ENCODE results near the gene LHPP.

The LHPP gene

GRCh38 chr10:124453960-124454610, 7.5 kb upstream of the LHPP start:
- Mint-ChIP-seq H3K4me1 (ENCODE audit: low read depth) (peaks cover 2% of the 10 kb centered on the region), H3K9me3 (no peaks in the 10 kb centered on the region), H3K36me3 (ENCODE audit: low read depth) (no peaks in the 10 kb centered on the region), H3K27me3 (peaks cover 88% of the 10 kb centered on the region), H3K4me3 (no peak overlapping the region), H3K27ac (no peak overlapping the region)
- intact Hi-C loops (cut with micrococcal nuclease): no loop called here

- no peaks in the 10 kb centered on the region for H3K4me1 Mint-ChIP-seq (ENCODE audit: low read depth)
- no peaks in the 10 kb centered on the region for H3K9me3 Mint-ChIP-seq
- intact Hi-C loops (cut with micrococcal nuclease): no loop called here
- H3K27ac Mint-ChIP-seq: no peak overlapping the region
- H3K36me3 Mint-ChIP-seq (ENCODE audit: low read depth): no peaks in the 10 kb centered on the region
- peaks cover 77% of the 10 kb centered on the region for H3K27me3 Mint-ChIP-seq
- H3K4me3 Mint-ChIP-seq: no peak overlapping the region
Measured at GRCh38 chr10:124455441-124455840, 6.2 kb upstream of the LHPP start.

- H3K27ac Mint-ChIP-seq: no peak overlapping the region
- H3K4me1 Mint-ChIP-seq (ENCODE audit: low read depth): peaks cover 5% of the 10 kb centered on the region
- peaks cover 46% of the 10 kb centered on the region for H3K27me3 Mint-ChIP-seq
- H3K36me3 Mint-ChIP-seq (ENCODE audit: low read depth): no peaks in the 10 kb centered on the region
- no peak overlapping the region for H3K4me3 Mint-ChIP-seq
- H3K9me3 Mint-ChIP-seq: no peaks in the 10 kb centered on the region
- intact Hi-C loops (cut with micrococcal nuclease): no loop called here
Measured at GRCh38 chr10:124458473-124458872, 3.1 kb upstream of the LHPP start.

DNA sequence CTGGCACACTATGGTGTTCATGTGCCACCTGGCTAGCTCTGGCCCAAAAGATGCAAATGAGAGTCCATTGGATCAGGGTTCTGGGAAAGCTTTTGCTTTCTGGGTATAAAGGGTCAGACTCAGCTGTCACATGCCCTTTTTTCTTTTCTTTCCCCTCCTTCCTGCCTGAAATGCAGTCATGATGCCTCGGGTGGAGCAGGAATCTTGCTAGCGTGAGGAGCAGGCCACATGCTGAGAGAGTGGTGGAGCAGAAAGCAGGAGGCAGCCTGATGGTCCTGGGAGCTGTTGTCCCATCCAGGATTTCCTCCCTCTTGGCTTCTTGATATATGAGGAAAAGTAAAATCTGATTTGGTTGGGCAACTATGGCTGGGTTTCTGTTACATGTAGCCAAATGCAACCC, 2.7 kb upstream of the LHPP start:
- intact Hi-C loops (cut with micrococcal nuclease): no loop called here
- no peaks in the 10 kb centered on the region for H3K9me3 Mint-ChIP-seq

GRCh38 chr10:124459395-124459794, 2.2 kb upstream of the LHPP start:
- peaks cover 39% of the 10 kb centered on the region for H3K27me3 Mint-ChIP-seq
- peaks cover 7% of the 10 kb centered on the region for H3K4me1 Mint-ChIP-seq (ENCODE audit: low read depth)
- H3K27ac Mint-ChIP-seq: no peak overlapping the region
- H3K36me3 Mint-ChIP-seq (ENCODE audit: low read depth): no peaks in the 10 kb centered on the region
- no peaks in the 10 kb centered on the region for H3K9me3 Mint-ChIP-seq
- no peak overlapping the region for H3K4me3 Mint-ChIP-seq
- intact Hi-C loops (cut with micrococcal nuclease): no loop called here

More for the DNA sequence above, 2.7 kb upstream of the LHPP start:
- H3K27ac Mint-ChIP-seq: no peak overlapping the region
- peaks cover 42% of the 10 kb centered on the region for H3K27me3 Mint-ChIP-seq
- H3K36me3 Mint-ChIP-seq (ENCODE audit: low read depth): no peaks in the 10 kb centered on the region
- H3K4me3 Mint-ChIP-seq: no peak overlapping the region
- peaks cover 5% of the 10 kb centered on the region for H3K4me1 Mint-ChIP-seq (ENCODE audit: low read depth)

DNA sequence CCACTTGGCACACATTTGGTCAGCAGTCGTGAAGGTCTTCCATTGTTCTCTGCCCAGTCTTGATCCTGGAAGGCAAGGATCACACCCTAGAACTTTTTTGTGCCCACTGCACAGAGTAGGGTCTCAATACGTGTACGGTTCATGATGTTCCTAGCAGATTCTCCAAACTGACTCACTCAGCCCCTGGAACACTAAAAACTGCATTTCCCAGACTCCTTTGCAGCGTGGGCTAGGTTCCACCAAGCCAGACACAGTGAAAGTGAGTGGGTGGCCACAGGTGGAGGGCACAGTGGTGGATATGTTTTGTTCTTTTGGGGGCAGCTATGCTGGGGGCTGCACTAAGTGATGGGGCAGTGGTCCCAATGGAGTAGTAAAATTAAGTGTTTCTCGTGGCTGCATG, 1.5 kb upstream of the LHPP start:
- H3K4me3 Mint-ChIP-seq: no peak overlapping the region
- no peaks in the 10 kb centered on the region for H3K36me3 Mint-ChIP-seq (ENCODE audit: low read depth)
- H3K27me3 Mint-ChIP-seq: peaks cover 31% of the 10 kb centered on the region
- peaks cover 15% of the 10 kb centered on the region for H3K4me1 Mint-ChIP-seq (ENCODE audit: low read depth)
- intact Hi-C loops (cut with micrococcal nuclease): loop anchor here (5.0 kb wide), 1 partner anchor 43 kb away; the partner anchor contains the start of gene OAT
- H3K9me3 Mint-ChIP-seq: no peaks in the 10 kb centered on the region
- no peak overlapping the region for H3K27ac Mint-ChIP-seq

DNA sequence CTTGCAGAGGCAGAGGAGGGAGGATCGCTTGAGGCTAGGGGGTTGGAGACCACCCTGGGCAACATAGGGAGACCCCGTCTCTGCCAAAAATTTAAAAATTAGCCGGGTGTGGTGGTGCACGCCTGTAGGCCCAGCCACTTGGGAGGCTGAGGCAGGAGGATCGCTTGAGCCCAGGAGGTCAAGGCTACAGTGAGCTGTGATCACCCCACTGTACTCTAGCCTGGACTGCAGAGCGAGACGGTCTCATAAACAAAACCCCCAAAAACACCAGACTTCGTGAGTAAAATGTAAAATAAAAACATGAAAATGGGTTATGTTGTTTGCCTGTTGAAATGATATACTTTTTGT, 699 bp downstream of the LHPP start:
- Mint-ChIP-seq H3K9me3 (no peaks in the 10 kb centered on the region), H3K27ac (peak overlapping the region; percentile 87), H3K36me3 (ENCODE audit: low read depth) (no peaks in the 10 kb centered on the region), H3K4me3 (peak overlapping the region; percentile 82), H3K4me1 (ENCODE audit: low read depth) (peaks cover 21% of the 10 kb centered on the region), H3K27me3 (peaks cover 11% of the 10 kb centered on the region)
- intact Hi-C loops (cut with micrococcal nuclease): loop anchor here (5.0 kb wide), 1 partner anchor 45 kb away; the partner anchor contains the start of gene OAT

DNA sequence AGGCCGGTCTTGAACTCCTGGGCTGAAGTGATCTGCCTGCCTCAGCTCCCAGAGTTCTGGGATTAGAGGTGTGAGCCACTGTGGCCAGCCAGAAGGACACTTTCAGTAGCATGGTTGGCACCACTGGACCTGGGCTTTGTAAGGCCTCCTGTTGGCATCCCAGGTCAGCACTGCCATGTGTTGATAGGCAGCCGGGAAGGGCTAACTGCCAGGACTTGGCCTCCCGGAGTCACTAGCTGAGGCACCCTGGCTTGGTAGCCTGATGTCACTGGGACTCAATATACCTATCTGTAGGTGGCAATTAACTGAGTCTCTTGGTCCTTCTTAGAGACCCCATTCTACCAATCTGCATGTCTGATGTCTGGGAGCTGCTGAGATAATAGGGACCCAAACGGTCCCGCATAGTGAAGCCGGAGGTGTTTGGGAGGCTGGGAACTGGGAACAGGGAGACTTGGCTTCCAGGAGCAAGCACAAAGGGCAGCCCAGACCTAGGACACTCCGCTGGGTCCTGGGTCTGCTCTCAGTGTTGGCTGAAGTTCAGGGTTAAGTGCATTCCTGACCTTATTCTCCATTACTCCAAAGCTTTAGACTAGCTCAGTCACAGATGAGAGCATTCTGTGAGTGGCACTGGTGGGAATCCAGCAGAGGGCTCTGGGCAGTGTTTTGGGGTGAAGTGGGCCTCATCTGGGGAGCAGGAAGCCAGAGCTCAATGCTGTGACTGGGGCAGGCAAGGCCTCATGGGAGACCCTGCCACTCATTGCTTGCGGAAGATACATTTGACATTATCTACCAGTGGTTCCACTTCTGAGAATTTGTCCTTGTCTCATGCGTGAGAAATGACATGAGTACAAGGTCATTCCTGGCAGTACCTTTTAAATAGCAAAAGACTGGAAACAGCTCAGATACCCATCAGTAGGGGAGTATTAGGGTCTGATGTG, 2.7 kb downstream of the LHPP start:
- intact Hi-C loops (cut with micrococcal nuclease): loop anchor here (5.0 kb wide), 1 partner anchor 47 kb away; the partner anchor contains the start of gene OAT
- peak overlapping the region; percentile 36 for H3K27ac Mint-ChIP-seq

GRCh38 chr10:124465003-124465776, 3.6 kb downstream of the LHPP start:
- H3K9me3 Mint-ChIP-seq: no peaks in the 10 kb centered on the region
- intact Hi-C loops (cut with micrococcal nuclease): no loop called here
- H3K4me3 Mint-ChIP-seq: no peak overlapping the region
- no peaks in the 10 kb centered on the region for H3K36me3 Mint-ChIP-seq (ENCODE audit: low read depth)
- peak overlapping the region; percentile 36 for H3K27ac Mint-ChIP-seq
- peaks cover 21% of the 10 kb centered on the region for H3K4me1 Mint-ChIP-seq (ENCODE audit: low read depth)
- H3K27me3 Mint-ChIP-seq: no peaks in the 10 kb centered on the region

More for the DNA sequence above, 2.7 kb downstream of the LHPP start:
- H3K4me3 Mint-ChIP-seq: no peak overlapping the region
- H3K27me3 Mint-ChIP-seq: no peaks in the 10 kb centered on the region
- no peaks in the 10 kb centered on the region for H3K36me3 Mint-ChIP-seq (ENCODE audit: low read depth)
- no peaks in the 10 kb centered on the region for H3K9me3 Mint-ChIP-seq
- H3K4me1 Mint-ChIP-seq (ENCODE audit: low read depth): peaks cover 21% of the 10 kb centered on the region

GRCh38 chr10:124465777-124466488, 4.3 kb downstream of the LHPP start:
- intact Hi-C loops (cut with micrococcal nuclease): no loop called here
- H3K27me3 Mint-ChIP-seq: no peaks in the 10 kb centered on the region
- peaks cover 21% of the 10 kb centered on the region for H3K4me1 Mint-ChIP-seq (ENCODE audit: low read depth)
- no peaks in the 10 kb centered on the region for H3K36me3 Mint-ChIP-seq (ENCODE audit: low read depth)
- no peaks in the 10 kb centered on the region for H3K9me3 Mint-ChIP-seq
- no peak overlapping the region for H3K4me3 Mint-ChIP-seq
- no peak overlapping the region for H3K27ac Mint-ChIP-seq

- Mint-ChIP-seq H3K4me1 (ENCODE audit: low read depth) (peaks cover 15% of the 10 kb centered on the region), H3K27ac (no peak overlapping the region), H3K27me3 (no peaks in the 10 kb centered on the region), H3K4me3 (no peak overlapping the region), H3K9me3 (no peaks in the 10 kb centered on the region), H3K36me3 (ENCODE audit: low read depth) (no peaks in the 10 kb centered on the region)
- intact Hi-C loops (cut with micrococcal nuclease): no loop called here
Measured at GRCh38 chr10:124467165-124467564, 5.5 kb downstream of the LHPP start.

GRCh38 chr10:124468624-124469023, 7.0 kb downstream of the LHPP start:
- Mint-ChIP-seq H3K4me1 (ENCODE audit: low read depth) (peaks cover 15% of the 10 kb centered on the region), H3K36me3 (ENCODE audit: low read depth) (no peaks in the 10 kb centered on the region), H3K9me3 (no peaks in the 10 kb centered on the region), H3K4me3 (no peak overlapping the region), H3K27me3 (no peaks in the 10 kb centered on the region), H3K27ac (no peak overlapping the region)
- intact Hi-C loops (cut with micrococcal nuclease): no loop called here

DNA sequence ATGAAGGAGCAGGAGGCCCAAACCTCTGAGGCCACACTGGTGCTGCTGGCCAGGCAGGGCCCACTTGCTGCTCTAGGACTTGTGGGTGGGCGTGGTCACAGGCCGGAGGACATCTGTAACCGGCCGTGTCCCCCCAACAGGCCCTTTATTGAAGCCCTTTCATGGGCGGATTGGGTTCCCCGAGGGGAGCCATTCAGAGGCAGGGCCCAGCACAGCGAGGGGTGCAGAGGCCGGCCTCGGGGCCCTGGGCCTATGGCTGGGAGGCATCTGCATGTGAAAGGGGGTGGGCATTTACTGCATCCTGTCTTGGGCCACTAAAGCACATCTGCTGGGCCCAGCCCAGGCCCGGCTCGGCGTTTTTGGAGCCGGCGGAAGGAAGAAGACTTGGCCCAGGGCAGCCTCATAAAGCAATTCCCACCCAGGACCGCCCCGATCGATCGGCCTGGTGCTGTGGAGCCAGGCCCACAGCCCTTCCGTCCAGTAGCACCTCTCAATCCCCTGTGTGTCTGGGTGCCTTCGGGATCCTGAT, 8.4 kb downstream of the LHPP start:
- H3K36me3 Mint-ChIP-seq (ENCODE audit: low read depth): no peaks in the 10 kb centered on the region
- H3K4me3 Mint-ChIP-seq: no peak overlapping the region
- no peaks in the 10 kb centered on the region for H3K9me3 Mint-ChIP-seq
- H3K27ac Mint-ChIP-seq: no peak overlapping the region
- peaks cover 7% of the 10 kb centered on the region for H3K4me1 Mint-ChIP-seq (ENCODE audit: low read depth)
- intact Hi-C loops (cut with micrococcal nuclease): no loop called here
- H3K27me3 Mint-ChIP-seq: no peaks in the 10 kb centered on the region

Measured in dendritic cell treated with granulocyte-macrophage colony-stimulating factor and Interleukin-4, amounts not matched to agents 40 ng/mL and 50 ng/mL, for 4 days (primary cell).